HepG2 (cell line): ENCODE measurements around the gene CHADL. TPM values are rescaled to one million over a fixed set of nuclear protein-coding genes. Genes with fewer than 3 reads are reported as not detected.

Experiments used
- CBX5 ChIP-seq: sonication (generic); formaldehyde crosslinking; IDR thresholded peaks from 2 replicates; pipeline ENCODE4 v1.4.0; 2020; ENCODE audit warnings: missing genetic modification reagents, borderline replicate concordance
- ETV6 ChIP-seq: sonication (generic); formaldehyde crosslinking; conservative IDR thresholded peaks from 2 replicates; pipeline ENCODE4 v1.4.0; 2020; ENCODE audit warnings: missing genetic modification reagents
- FOXO1 ChIP-seq: sonication (generic); formaldehyde crosslinking; IDR thresholded peaks from 2 replicates; pipeline ENCODE4 v1.4.0; 2020; ENCODE audit warnings: missing genetic modification reagents
- HOXA7 ChIP-seq: sonication (generic); formaldehyde crosslinking; IDR thresholded peaks from 2 replicates; pipeline ENCODE4 v1.8.1; 2022; ENCODE audit warnings: mild to moderate bottlenecking, missing genetic modification reagents, moderate library complexity
- RFX5 ChIP-seq: IDR thresholded peaks from 2 replicates; pipeline ENCODE4 v1.6.1; 2011; ENCODE audit warnings: low read depth, low read length, improper control_type of control experiment
- SATB2 ChIP-seq: sonication (generic); formaldehyde crosslinking; IDR thresholded peaks from 2 replicates; pipeline ENCODE4 v1.5.0; 2020; ENCODE audit warnings: missing genetic modification reagents
- SSRP1 ChIP-seq: IDR thresholded peaks from 2 replicates; pipeline ENCODE4 v1.6.1; 2016; ENCODE audit warnings: control low read depth
- TSC22D2 ChIP-seq: sonication (generic); formaldehyde crosslinking; IDR thresholded peaks from 2 replicates; pipeline ENCODE4 v1.5.1; 2020; ENCODE audit warnings: missing genetic modification reagents, mild to moderate bottlenecking, borderline replicate concordance
- ZFP36 ChIP-seq: fragments of 150-350 bp; IDR thresholded peaks from 2 replicates; pipeline ENCODE4 v1.6.1; 2018; ENCODE audit warnings: borderline replicate concordance, low read length, low read depth; ENCODE audit not compliant: partially characterized antibody
- ZNF343 ChIP-seq: sonication (generic); formaldehyde crosslinking; IDR thresholded peaks from 2 replicates; pipeline ENCODE4 v1.4.0; 2020; ENCODE audit warnings: mild to moderate bottlenecking, missing genetic modification reagents
- ZSCAN29 ChIP-seq: sonication (generic); formaldehyde crosslinking; conservative IDR thresholded peaks from 2 replicates; pipeline ENCODE4 v1.4.0; 2020; ENCODE audit warnings: mild to moderate bottlenecking, missing genetic modification reagents
- polyA plus RNA-seq, 8 experiments: library from polyadenylated mRNA; depleted of rRNA in 3 of 8; stranded (reverse) in 7 of 8; unstranded in 1 of 8; fragments of >200 nt; fragmentation: Illumina TruSeq in 4 of 8; extraction: Trizol in 4 of 8; gene quantifications; 2 replicates each; pipeline versions ENCODE4 v1.2.1 to v1.2.3, GENCODE V29; 2011 to 2016; ENCODE audit warnings: low read depth in 4 of 8, missing spikeins in 1 of 8, mixed read lengths in 1 of 8; ENCODE audit not compliant: insufficient read depth in 1 of 8
- total RNA-seq, 5 experiments: library from RNA; depleted of rRNA; stranded (reverse); fragments of >200 nt; fragmentation: Illumina TruSeq; extraction: Trizol; gene quantifications; 2 replicates each; pipeline ENCODE4 v1.2.3, GENCODE V29; 2016; ENCODE audit warnings: low read depth in 1 of 5
- TF ChIP-seq, protein P1 (sequence below): sonication (generic); formaldehyde crosslinking; IDR thresholded peaks from 2 replicates; pipeline ENCODE4 v1.8.1; 2023; ENCODE audit warnings: mild to moderate bottlenecking, moderate library complexity, missing genetic modification reagents
- TF ChIP-seq, protein P2 (sequence below), 2 experiments: sonication (generic) in 1 of 2; formaldehyde crosslinking in 1 of 2; IDR thresholded peaks; 2 replicates each; pipeline versions ENCODE4 v1.4.0 to v1.6.1; 2016 to 2020; ENCODE audit warnings: borderline replicate concordance in 1 of 2, low read depth in 1 of 2, mild to moderate bottlenecking in 1 of 2, missing genetic modification reagents in 1 of 2
- TF ChIP-seq, protein P3 (sequence below): IDR thresholded peaks from 2 replicates; pipeline ENCODE4 v1.6.1; 2018; ENCODE audit warnings: missing genetic modification reagents
- TF ChIP-seq, protein P4 (sequence below): sonication (generic); formaldehyde crosslinking; IDR thresholded peaks from 2 replicates; pipeline ENCODE4 v1.4.0; 2020; ENCODE audit warnings: mild to moderate bottlenecking, missing genetic modification reagents
- TF ChIP-seq, protein P5 (sequence below): IDR thresholded peaks from 2 replicates; pipeline ENCODE4 v1.6.1; 2012; ENCODE audit warnings: inconsistent platforms
- TF ChIP-seq, protein P6 (sequence below): sonication (generic); formaldehyde crosslinking; IDR thresholded peaks from 2 replicates; pipeline ENCODE4 v1.9.0; 2021; ENCODE audit warnings: missing genetic modification reagents, borderline replicate concordance

The CHADL gene
- total and polyA plus RNA-seq, 2 of the 13 experiments (the other 11 are each of a cell fraction or from before 2014, with no cell fraction given) = 2.8 to 8.1 TPM

DNA sequence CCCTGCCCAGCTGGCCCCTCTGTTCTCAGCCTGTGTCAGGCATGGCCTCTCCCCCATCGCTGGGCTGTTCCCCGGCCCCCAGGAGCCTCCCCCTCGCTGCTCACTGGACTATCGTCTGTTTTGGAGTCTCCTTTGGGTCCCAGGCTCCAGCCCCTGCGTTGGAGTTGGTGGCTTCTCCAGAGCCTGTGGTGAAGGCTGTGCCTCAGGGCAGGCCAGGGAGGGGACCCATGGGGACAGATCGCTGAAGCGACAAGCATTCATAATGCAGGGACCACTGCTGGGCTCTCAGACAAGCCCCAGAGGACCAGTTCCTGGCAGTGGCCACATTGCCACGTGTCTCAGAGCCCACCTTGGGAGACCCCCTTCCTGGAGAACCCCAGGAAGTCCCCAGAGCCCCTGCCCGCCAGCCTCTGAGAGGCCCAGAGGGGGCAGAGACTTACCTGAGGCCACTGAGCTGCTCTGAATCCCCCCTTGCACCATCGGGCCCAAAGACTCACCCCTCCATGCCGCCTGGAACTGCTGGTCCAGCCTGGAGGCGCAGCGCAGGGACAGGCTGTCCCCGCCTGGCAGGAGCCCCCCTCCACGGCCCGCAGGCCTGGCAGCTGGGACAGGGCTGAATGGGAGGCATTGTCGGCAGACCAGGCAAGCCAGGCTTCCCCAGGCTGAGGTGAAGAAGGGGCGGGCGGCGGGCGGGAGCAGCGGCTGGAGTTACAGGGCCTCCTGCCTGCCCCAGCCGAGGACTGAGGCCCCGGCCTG lies at the start of gene CHADL (continued):
- TF ChIP-seq ZFP36 (no peak), RFX5 (no peak), TSC22D2 (CRISPR knock-in tag) (no peak; the same call in 1 of the 2 replicates), CBX5 (CRISPR knock-in tag) (0 out of 2 replicates have a peak, but pooled peaks have one; percentile 37), SATB2 (CRISPR knock-in tag) (no peak), ZNF343 (0 out of 2 replicates have a peak, but pooled peaks have one; percentile 49), FOXO1 (0 out of 2 replicates have a peak, but pooled peaks have one; percentile 31), ZSCAN29 (no peak), ETV6 (CRISPR knock-in tag) (no peak), SSRP1 (CRISPR knock-in tag) (no peak), HOXA7 (CRISPR knock-in tag) (no peak)
- TF ChIP-seq, protein P1, sequence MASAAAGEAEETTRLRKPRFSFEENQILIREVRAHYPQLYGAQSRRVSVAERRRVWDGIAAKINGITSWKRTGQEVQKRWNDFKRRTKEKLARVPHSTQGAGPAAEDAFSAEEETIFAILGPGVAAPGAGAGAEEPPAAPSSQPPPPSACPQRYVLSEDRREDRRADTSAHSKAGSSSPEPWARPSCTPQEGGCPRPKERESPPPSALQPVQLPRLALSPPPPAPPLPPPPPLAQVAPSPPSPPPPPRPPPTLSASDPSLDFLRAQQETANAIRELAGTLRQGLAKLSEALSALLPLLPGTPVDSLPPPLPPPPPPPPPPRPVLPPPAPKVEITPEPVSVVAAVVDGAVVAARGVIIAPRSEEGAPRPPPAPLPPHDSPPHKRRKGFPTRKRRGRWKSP (CRISPR knock-in tag) = no peak
- TF ChIP-seq, protein P2, sequence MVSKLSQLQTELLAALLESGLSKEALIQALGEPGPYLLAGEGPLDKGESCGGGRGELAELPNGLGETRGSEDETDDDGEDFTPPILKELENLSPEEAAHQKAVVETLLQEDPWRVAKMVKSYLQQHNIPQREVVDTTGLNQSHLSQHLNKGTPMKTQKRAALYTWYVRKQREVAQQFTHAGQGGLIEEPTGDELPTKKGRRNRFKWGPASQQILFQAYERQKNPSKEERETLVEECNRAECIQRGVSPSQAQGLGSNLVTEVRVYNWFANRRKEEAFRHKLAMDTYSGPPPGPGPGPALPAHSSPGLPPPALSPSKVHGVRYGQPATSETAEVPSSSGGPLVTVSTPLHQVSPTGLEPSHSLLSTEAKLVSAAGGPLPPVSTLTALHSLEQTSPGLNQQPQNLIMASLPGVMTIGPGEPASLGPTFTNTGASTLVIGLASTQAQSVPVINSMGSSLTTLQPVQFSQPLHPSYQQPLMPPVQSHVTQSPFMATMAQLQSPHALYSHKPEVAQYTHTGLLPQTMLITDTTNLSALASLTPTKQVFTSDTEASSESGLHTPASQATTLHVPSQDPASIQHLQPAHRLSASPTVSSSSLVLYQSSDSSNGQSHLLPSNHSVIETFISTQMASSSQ (IDR thresholded peaks at IDR 0.05; ENCODE audit: low read depth) = no peak
- TF ChIP-seq, protein P2 (CRISPR knock-in tag; IDR thresholded peaks at IDR 0.05; ENCODE audit: borderline replicate concordance) = peak; percentile 40; the same call in 1 of the 2 replicates
- TF ChIP-seq, protein P3, sequence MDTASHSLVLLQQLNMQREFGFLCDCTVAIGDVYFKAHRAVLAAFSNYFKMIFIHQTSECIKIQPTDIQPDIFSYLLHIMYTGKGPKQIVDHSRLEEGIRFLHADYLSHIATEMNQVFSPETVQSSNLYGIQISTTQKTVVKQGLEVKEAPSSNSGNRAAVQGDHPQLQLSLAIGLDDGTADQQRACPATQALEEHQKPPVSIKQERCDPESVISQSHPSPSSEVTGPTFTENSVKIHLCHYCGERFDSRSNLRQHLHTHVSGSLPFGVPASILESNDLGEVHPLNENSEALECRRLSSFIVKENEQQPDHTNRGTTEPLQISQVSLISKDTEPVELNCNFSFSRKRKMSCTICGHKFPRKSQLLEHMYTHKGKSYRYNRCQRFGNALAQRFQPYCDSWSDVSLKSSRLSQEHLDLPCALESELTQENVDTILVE (CRISPR knock-in tag) = no peak
- TF ChIP-seq, protein P4, sequence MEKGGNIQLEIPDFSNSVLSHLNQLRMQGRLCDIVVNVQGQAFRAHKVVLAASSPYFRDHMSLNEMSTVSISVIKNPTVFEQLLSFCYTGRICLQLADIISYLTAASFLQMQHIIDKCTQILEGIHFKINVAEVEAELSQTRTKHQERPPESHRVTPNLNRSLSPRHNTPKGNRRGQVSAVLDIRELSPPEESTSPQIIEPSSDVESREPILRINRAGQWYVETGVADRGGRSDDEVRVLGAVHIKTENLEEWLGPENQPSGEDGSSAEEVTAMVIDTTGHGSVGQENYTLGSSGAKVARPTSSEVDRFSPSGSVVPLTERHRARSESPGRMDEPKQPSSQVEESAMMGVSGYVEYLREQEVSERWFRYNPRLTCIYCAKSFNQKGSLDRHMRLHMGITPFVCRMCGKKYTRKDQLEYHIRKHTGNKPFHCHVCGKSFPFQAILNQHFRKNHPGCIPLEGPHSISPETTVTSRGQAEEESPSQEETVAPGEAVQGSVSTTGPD = no peak
- TF ChIP-seq, protein P5, sequence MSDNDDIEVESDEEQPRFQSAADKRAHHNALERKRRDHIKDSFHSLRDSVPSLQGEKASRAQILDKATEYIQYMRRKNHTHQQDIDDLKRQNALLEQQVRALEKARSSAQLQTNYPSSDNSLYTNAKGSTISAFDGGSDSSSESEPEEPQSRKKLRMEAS = peak; percentile 43; the same call in 1 of the 2 replicates
- TF ChIP-seq, protein P6, sequence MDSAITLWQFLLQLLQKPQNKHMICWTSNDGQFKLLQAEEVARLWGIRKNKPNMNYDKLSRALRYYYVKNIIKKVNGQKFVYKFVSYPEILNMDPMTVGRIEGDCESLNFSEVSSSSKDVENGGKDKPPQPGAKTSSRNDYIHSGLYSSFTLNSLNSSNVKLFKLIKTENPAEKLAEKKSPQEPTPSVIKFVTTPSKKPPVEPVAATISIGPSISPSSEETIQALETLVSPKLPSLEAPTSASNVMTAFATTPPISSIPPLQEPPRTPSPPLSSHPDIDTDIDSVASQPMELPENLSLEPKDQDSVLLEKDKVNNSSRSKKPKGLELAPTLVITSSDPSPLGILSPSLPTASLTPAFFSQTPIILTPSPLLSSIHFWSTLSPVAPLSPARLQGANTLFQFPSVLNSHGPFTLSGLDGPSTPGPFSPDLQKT (CRISPR knock-in tag) = no peak
